ENCODE measurements around the gene TAS2R46.

- TF ChIP-seq CTCF (IDR thresholded peaks at IDR 0.05) (no peak), POLR2A (IDR thresholded peaks at IDR 0.05) (no peak)
These were observed 5.4 kb upstream of the TAS2R46 start for GRCh38 chr12:11067514-11067913.
